Right hindlimb (tissue), 1 donor: ENCODE results near the gene SLC5A6.

Experiments
- DNase-seq: peaks from one replicate; pipeline ENCODE4 v3.0.0-alpha.2; 2018

The SLC5A6 gene

DNA sequence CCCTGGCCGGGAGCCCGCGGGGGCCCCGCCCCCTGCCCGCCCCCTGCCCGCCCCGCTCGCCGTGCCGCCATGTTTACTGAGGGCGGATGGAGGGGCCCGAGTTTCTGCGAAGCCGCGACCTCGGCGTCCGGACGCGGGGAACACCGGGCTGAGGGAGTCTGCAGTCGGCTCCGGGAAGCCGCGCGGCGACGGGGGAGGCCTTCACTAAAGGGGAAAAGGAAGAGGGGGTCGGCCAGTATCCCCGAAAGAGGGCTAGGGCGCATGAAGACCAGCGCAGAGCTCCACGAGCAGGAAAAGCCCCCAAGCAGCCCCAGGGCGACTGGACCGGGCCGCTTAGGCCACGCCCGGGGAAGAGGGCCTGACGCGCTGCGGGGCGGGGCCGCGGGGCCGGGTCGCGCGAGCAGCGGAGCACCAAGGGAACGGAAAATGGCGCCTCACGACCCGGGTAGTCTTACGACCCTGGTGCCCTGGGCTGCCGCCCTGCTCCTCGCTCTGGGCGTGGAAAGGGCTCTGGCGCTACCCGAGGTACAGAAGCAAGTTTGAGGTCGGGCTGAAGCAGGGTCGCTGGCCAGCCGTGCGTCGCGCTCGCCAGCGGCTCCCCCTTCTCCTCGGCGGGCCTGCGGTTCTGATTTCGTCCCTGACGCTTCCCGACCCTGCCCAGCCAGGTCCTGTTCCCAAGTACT lies at the start of gene SLC5A6, which contains the start of gene ATRAID:
SLC5A6 (minus strand) TSS at position 326 of the 683 bp plus-strand sequence. CDS start 4,618 bp downstream, outside the sequence.
ATRAID (plus strand) TSS at position 99 of the 683 bp plus-strand sequence; CDS start at position 427, 328 bp downstream.
- DNase-seq: peak; percentile 94

DNA sequence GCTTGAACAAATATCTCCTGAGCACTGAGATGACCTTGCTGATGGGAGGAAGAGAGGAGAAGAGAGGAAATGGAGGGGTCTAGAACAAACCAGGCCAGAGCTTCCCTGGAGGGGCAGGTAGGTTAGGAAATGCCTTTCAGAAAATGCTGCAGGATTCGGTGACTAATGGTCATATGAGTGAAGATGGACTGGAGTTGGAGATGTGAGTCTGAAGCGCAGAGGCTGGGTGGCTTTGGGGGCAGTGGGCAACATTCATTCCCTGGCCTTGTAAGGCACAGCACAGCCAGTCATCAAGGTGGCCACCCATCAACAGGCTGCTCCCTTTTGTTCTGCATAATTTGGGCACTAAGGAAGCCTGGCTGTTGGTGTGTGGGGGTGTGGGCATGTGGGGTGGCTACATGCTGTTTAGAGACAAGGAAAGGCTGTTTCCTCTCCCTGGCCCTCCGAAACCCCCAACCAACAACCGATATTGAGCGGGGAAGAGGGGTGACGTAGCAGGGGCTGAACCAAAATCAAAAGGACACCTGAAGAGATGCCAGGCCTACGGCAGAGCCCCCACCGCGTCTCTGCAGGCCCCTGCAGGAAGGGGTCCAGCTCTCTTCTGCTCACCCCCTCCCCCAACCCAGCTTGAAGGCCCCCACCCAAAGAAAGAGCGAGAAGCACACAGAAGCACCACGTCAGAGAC lies 49.3 kb upstream of the SLC5A6 start:
- no peak for DNase-seq

- DNase-seq: no peak
Measured at GRCh38 chr2:27258051-27258450, 46.0 kb upstream of the SLC5A6 start.

GRCh38 chr2:27256855-27257454 lies 44.9 kb upstream of the SLC5A6 start:
- no peak for DNase-seq

DNA sequence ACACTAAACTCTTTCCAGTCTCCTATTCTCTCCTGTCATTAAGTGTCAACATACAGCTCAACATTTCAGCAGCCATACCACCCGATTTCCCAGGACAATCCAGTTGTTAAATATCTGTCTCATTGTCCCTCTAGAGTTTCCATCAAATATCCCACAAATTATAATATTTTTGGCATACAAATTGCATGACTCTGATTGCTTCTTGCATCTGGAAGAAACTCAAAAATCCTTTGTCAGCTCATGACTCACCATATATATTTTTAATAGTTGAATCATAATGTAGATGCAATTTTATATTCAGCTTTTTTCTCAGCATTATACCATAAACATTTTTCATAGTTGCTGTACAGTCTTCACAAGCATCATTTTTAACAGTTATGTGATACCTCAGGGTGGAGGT lies 43.6 kb upstream of the SLC5A6 start:
- no peak for DNase-seq

GRCh38 chr2:27255187-27255586 lies 43.1 kb upstream of the SLC5A6 start:
- no peak for DNase-seq

GRCh38 chr2:27251766-27252165 lies 39.7 kb upstream of the SLC5A6 start:
- DNase-seq: no peak

DNA sequence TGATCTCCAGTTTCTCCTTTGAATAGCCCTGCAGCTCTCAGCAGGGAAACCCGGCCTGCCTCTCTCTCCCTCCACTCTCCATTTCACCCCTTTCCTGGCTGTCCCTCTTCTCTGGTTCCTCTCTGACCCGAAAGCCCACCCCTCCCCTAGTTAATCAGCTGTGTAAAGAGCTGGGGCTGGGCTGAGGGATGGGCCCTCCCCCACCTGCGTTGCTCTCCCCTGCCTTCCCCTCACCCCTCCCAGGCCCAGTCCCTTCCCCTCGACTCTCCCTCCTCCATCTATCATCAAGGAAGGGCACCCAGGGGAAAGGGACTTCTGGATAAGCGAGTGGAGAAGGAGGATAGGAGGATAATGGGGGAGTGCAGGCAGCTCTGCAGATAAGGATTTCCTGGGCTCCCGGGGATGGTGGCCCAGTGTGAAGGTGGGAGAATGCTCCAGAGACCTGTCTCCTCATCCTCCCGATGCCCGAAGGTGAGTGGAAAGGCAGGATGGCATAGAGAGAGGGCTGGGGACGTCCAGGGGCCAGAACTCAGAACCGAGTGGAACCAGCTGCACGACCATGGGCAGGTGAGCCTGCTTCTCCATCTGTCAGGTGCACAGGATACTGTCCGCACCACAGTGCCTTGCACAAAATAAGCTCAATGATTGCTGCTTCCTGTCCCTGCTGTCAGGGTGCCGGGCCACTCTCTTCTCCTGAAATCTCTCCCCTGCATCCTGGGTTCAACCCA lies 38.7 kb upstream of the SLC5A6 start:
- DNase-seq: no peak

DNA sequence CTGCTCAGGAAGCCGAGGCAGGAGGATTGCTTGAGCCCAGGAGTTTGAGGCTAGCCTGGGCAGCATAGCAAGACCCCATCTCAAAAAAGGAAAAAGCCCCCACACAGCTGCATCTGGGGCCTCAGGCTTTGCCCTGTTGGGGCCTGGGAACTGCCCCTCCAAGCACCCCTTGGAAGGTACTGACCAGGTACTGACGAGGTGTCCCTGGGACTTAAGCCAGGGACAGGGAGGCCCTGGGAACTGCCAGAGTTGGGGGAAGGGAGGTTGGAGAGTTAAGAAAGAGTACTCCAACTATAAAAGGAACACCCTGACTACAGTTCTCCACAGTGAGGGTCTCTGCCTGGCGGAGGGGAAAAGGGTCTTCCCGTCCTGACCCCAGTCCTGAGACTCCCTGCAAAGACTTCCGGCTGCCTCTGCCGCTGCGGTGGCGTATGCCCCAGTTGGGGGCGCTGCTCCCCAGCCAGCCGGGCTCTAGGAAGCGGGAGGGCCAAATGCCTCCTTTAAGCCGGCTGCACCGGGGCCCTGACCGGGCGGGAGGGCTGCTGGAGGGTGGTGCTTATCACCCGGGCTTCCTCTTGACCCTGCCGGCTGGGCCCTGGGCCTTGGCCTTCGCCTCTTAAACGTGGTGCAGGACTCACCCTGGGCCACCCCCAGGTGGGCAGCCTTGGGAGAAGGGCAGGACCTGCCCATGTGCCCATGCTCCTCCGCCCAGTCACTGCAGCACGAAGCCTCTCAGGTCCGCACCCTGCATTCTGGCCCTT lies 38.0 kb upstream of the SLC5A6 start:
- no peak for DNase-seq

GRCh38 chr2:27249159-27249890 lies 37.3 kb upstream of the SLC5A6 start:
- peak; percentile 7 for DNase-seq

DNA sequence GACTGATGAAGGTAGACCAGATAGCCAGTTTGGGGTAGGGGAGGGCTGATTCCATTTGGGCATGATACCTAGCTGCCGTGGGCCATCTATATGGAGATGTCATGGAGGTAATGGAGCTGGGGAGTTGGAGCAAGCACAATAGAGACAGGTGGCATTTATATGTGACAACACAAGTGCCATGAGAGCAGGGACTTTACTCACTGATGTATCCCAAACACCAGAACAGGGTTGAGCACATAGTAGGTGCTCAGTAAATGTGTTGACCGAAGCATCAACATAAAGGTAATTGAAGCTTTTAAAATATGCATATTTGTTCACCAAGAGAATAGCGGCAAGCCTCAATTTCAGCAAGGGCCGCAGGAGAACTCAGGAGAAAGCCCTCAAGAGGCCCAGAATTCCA lies 35.8 kb upstream of the SLC5A6 start:
- DNase-seq: no peak

GRCh38 chr2:27245626-27246025 lies 33.6 kb upstream of the SLC5A6 start:
- DNase-seq: peak; percentile 24

GRCh38 chr2:27245116-27245515 lies 33.0 kb upstream of the SLC5A6 start:
- DNase-seq: peak; percentile 5

DNA sequence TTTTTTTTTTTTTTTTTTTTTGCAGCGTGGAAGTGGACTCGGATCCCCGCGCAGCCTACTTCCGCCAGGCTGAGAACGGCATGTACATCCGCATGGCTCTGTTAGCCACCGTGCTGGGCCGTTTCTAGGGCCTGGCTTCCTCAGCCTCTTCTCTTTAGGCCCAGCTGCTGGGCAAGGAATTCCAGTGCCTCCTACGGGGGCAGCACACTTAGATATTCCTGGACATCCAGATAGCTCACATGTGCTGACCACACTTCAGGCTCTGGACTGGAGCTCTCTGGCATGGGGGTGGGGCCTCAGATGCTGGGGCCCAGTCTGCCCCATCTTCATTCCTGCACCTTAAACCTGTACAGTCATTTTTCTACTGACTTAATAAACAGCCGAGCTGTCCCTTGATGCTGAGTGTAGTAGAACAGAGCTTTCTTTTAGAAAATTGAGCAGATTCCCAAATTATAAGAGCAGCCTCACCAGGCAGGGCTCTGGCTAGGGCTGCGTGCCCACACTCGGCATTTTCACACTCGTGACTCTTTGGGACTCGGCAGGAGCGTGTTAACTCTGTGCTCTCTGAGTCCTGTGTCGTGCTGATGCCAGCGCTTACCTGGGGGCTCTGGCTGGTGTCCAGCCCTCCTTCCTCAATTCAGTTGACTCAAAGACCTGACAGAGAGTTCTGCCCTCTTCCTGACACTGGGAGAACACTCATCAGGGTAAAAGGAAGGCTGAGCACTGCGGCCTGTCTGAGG lies 31.5 kb upstream of the SLC5A6 start:
- peak; percentile 25 for DNase-seq

GRCh38 chr2:27242614-27242951 lies 30.5 kb upstream of the SLC5A6 start:
- no peak for DNase-seq

DNA sequence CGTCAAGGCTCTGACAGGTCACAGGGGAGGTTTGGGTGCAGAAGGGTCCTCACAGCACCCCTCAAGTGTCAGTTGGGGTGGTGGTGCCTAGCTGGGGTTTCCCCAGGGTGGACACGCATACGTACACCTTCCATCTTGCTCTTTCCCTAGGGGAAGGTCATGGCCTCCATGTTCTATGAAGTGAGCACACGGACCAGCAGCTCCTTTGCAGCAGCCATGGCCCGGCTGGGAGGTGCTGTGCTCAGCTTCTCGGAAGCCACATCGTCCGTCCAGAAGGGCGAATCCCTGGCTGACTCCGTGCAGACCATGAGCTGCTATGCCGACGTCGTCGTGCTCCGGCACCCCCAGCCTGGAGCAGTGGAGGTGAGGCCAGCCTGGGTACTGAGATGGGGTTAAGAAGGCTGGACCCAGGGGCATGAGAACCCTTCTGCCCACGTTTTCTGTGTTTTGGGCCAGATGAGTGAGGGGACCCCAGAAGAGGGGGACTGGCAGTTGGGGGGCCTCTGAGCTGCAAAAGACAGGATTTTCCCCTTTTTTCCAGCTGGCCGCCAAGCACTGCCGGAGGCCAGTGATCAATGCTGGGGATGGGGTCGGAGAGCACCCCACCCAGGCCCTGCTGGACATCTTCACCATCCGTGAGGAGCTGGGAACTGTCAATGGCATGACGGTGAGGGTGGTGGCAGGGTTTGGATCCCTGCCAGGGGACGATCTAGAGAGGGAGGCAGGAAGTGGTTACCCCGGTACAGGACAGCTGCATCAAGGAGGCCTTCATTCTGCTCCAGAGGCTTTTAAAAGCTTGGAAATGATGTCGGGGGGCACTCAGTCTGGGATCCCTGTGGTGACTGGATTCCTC lies 29.9 kb upstream of the SLC5A6 start:
- DNase-seq: no peak

DNA sequence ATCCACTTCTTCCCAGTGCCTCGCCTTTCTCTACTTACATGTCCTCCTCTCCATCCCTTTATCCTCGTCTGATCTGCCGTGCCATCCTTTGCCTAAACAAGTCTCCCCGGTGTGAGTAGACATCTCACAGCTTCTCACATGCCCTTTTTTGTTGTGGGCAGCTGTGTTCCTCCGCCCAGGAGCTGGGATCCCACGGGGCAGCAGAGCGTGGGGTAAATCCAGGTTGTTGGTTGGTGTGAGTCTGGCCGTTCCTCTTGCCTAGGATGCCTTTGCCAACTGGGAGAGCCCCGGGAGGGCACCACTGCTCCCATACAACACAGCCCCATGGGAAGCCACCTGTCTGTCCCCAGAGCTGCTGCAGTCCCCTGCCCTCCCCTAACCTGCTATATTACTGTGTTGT lies 28.3 kb upstream of the SLC5A6 start:
- peak; percentile 0 for DNase-seq

GRCh38 chr2:27238976-27239375 lies 26.9 kb upstream of the SLC5A6 start:
- peak; percentile 9 for DNase-seq

DNA sequence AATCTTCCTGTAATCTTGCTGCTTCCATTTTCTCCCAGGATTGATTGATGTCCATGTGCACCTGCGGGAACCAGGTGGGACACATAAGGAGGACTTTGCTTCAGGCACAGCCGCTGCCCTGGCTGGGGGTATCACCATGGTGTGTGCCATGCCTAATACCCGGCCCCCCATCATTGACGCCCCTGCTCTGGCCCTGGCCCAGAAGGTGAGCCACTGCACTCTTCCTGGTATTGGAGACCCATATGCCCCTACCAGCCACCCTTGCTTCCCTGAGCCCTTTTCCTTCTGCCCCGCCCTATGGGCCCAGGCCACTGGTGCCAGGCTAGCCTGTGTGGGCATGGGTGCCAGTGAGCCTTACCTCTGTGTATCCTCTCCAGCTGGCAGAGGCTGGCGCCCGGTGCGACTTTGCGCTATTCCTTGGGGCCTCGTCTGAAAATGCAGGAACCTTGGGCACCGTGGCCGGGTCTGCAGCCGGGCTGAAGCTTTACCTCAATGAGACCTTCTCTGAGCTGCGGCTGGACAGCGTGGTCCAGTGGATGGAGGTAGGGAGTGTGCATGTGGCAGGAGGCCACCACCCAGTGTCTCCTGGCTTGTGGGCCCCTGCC lies 25.4 kb upstream of the SLC5A6 start:
- peak; percentile 9 for DNase-seq

- peak; percentile 3 for DNase-seq
Measured at GRCh38 chr2:27236626-27237025, 24.6 kb upstream of the SLC5A6 start.
